Sigmoid colon (tissue), 4 donors: ENCODE data around the gene SESN1.

ENCODE experiments used
- EP300 ChIP-seq, 4 donors: sonication (generic); formaldehyde crosslinking; IDR thresholded peaks; one replicate each; pipeline ENCODE4 v1.6.1; 2017; ENCODE audit warnings: antibody characterized with exemption in 4 of 4
- TF ChIP-seq, protein P1 (sequence below), 4 experiments: fragments of 450-650 bp in 3 of 4; fragments of 200-600 bp in 1 of 4; IDR thresholded peaks; one replicate each; pipeline ENCODE4 v1.5.1; 2016 to 2019; ENCODE audit warnings: antibody characterized with exemption in 4 of 4, mild to moderate bottlenecking in 3 of 4, moderate library complexity in 2 of 4

DNA sequence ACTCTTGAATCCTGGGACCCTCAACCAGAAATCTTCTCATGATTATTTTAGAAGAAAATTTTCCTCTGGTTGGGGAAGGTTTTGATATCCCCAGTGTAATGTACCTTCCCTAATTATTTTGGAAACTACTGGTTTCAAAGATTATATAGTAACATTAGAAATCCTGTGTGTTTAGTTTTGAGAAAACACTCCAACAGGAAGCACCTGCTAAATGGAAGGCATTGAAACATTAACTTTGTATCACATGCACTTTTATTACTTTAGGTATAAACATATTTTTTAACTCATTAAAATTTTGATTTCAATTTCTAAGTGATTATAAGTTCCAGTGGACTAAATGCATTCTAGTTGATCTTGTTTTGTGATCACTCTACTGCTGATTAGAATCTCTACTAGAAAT, 109.3 kb downstream of the SESN1 start:
- no peak for TF ChIP-seq EP300 (IDR thresholded peaks at IDR 0.05)
- TF ChIP-seq, protein P1, sequence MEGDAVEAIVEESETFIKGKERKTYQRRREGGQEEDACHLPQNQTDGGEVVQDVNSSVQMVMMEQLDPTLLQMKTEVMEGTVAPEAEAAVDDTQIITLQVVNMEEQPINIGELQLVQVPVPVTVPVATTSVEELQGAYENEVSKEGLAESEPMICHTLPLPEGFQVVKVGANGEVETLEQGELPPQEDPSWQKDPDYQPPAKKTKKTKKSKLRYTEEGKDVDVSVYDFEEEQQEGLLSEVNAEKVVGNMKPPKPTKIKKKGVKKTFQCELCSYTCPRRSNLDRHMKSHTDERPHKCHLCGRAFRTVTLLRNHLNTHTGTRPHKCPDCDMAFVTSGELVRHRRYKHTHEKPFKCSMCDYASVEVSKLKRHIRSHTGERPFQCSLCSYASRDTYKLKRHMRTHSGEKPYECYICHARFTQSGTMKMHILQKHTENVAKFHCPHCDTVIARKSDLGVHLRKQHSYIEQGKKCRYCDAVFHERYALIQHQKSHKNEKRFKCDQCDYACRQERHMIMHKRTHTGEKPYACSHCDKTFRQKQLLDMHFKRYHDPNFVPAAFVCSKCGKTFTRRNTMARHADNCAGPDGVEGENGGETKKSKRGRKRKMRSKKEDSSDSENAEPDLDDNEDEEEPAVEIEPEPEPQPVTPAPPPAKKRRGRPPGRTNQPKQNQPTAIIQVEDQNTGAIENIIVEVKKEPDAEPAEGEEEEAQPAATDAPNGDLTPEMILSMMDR (IDR thresholded peaks at IDR 0.05), result no peak
